Activated CD8-positive, alpha-beta memory T cell treated with anti-CD3 and anti-CD28 coated beads for 48 hours (primary cell): Measurements from ENCODE around the gene EMX2.
"Not testable (repeated sequence)": the region's sequence is repeated elsewhere in the genome, so short reads cannot be mapped to it uniquely, and the experiment has no call there.

Experiments used
- DNase-seq, 3 experiments: peaks; one replicate each; pipeline ENCODE4 v3.0.0-alpha.2; 2020; ENCODE audit warnings: low read depth in 2 of 3, low spot score in 2 of 3

The EMX2 gene

DNA sequence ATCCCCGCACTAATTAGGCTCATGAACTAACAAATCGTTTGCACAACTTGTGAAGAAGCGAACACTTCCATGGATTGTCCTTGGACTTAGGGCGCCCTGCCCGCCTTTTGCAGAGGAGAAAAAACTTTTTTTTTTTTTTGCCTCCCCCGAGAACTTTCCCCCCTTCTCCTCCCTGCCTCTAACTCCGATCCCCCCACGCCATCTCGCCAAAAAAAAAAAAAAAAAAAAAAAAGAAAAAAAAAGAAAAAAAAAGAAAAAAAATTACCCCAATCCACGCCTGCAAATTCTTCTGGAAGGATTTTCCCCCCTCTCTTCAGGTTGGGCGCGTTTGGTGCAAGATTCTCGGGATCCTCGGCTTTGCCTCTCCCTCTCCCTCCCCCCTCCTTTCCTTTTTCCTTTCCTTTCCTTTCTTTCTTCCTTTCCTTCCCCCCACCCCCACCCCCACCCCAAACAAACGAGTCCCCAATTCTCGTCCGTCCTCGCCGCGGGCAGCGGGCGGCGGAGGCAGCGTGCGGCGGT lies at the start of gene EMX2:
EMX2 (plus strand) TSS at position 41 of the 519 bp plus-strand sequence. CDS start 522 bp downstream, outside the sequence.
- no peak for DNase-seq

DNA sequence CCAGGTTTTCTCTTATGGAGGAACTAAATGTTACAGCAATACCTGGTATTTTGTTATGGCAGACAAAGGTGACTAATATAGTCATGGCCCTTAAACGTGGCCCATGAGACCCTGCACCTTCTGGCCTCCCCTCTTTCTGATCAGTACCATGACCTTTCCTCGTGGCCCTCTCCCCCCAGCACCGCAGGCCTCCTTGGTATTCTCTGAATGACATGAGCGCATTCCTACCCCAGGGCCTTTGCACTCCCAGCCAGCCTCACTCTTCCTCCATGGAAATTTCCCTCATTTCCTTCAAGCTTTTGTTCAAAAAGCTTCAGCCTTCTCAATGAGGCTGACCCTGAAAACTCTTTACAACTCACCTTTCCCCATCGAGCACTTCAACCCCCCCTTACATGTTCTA lies 46.5 kb upstream of the EMX2 start:
- no peak for DNase-seq

DNA sequence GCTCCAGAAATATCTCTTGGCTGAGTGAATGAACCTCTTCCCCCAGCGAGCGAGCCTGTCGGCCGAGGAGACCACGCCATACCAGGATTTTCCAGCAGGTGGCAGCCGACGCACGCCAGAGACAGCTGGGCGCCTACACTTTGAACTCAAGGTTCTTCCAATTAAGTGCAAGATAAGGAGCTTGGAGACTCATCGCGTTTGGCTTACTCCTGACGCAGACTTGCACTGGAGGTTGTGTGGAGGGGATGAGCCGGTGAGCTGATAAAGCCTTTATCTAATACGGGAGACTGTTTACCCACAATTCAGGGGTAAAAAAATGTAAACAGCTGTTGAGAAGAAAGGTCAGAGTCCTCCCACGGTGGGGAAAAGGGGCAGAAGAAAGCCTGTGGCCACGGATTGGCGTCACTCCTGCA lies 45.9 kb upstream of the EMX2 start:
- DNase-seq: peak; percentile 31 to 59 (median 57)

DNA sequence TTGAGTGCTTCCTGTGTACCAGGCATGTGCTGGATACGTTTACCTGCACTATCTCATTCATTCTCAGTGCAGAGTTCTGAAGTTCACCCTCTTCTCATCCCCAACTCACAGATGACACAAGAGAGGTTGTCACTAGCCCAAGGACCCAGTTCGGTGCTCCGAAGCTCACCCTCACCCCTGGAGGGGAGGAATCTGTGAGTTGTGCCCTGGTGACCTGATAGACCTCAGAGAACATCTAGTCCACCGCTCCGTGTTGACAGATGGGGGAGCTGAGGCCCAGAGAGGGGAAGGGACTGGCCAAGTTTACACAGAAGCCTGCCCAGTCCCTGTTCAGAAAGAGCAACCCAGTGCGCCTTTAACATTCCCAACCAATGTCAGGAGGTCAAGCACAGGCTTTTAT lies 44.8 kb upstream of the EMX2 start:
- no peak for DNase-seq

DNA sequence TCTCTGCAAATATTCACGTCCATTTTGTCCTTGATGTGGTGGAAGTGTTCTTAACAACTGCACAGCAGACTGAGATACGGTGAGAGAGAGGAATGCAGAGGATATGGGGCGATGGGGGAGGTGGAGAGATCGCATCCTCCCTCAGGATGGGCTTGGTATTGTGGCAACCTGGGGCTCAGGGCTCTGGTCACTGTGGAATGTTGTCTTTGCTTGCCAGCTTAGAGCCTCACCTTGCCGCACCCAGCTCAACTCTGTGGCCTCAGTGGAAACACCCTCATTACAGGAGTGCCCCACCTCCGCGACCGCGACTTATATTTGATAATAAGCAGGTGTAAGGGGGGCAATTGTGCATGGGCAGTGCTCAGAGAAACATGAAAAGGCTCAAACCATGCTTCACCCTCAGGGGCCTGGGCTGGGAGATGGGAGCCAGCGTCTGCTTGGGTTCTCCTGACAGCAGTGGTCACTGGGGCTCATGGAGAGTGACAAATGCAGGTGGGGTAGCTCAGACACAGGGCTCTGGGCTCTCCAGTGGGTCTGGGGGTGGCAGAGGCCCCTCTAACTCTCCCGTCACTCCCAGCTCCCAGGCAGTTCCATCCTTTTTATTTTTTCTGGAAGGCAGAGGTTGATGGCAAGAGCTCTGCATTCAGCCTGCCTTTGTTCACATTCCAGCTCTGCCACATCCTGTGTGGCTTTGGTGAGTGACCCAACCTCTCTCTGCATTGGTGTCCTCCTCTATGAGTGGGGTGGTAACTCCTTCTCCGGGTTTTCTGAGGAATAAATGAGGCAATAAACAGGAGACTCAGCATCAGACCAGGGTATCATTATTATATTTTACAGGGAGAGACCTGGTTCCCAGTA lies 43.1 kb upstream of the EMX2 start:
- DNase-seq: no peak

DNA sequence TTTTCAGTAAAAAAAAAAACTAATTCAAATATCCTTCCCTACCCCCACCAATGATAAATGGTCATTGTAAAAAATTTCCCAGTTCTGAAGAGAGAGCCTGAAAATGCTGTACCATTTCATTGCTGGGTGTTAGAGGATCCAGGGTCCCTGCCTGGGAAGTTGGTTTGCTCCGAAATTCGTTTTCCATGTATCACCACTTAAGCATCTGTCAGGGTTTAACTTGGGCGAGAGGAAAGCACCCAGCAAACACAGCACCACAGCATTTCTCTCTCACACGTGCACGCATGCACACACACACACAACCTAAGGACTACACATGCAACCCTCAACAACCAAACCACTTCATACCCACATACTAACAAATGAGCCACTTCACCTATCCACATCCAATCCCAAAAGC lies 42.1 kb upstream of the EMX2 start:
- DNase-seq: no peak

DNA sequence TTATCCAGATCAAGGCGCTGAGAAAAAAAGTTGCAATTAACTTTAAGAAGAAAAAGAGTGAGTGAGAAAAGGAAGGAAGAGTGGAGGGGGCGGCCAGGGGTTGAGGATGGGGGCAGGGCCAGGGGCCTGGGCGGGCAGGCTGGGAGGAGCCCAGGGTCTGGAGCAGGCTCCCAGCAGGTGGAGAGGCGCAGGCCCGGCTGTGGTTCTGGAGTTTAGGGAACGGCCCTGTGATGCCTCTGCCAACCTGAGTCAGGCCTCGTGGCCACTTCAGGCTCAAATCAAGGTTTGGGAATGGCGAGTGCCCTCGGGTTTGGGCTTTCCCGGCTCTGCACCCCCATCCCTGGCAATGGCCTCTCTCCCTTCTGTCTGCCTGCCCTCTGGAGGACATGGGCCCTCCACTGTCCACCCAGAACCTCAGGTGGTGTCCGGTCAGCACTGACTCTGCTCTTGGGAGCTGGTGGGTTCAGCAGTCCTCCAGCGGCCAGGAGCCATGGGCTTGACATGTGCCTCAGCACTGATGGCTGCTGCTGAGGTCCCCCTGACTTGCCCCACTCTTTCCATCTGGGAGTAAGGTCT lies 41.0 kb upstream of the EMX2 start:
- no peak for DNase-seq

DNA sequence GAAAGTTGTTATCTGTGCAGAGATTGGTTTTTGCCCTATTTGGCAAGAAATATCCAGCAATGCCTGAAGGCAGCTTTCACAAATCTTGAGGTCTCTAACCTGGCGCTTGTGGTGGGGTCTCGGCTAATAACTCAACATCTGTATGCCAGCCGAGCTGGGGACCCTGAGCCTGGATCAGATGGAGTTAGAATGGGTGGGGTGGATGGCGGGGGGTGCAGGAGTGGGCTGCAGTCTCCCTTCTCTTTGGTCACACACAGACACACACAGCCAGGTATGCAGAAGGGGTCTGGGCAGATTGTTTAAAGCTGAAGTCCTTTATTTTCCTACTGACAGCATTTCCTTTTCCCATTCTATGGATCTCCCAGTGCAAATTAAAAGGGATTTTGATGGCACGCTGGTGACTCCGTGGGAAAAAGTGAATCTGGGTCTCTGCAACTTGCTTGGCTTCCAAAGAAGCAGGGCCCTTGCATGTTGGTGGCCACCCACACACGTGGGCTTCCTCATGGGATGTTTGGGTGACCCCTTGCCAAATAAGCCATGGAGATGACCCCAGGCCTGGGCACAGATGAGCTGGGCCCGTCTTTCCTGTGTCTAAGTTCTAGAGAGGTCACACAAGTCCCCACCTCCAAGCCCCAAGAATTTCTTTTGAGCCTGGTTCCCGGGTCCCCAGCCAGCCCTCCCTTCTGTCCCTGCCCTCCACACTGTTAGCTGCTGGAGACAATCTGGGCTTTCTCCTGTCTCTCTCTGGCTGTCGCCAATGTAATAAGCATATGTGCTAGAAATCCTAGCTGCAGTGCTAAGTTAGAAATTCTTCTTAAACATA lies 39.9 kb upstream of the EMX2 start:
- DNase-seq: no peak

DNA sequence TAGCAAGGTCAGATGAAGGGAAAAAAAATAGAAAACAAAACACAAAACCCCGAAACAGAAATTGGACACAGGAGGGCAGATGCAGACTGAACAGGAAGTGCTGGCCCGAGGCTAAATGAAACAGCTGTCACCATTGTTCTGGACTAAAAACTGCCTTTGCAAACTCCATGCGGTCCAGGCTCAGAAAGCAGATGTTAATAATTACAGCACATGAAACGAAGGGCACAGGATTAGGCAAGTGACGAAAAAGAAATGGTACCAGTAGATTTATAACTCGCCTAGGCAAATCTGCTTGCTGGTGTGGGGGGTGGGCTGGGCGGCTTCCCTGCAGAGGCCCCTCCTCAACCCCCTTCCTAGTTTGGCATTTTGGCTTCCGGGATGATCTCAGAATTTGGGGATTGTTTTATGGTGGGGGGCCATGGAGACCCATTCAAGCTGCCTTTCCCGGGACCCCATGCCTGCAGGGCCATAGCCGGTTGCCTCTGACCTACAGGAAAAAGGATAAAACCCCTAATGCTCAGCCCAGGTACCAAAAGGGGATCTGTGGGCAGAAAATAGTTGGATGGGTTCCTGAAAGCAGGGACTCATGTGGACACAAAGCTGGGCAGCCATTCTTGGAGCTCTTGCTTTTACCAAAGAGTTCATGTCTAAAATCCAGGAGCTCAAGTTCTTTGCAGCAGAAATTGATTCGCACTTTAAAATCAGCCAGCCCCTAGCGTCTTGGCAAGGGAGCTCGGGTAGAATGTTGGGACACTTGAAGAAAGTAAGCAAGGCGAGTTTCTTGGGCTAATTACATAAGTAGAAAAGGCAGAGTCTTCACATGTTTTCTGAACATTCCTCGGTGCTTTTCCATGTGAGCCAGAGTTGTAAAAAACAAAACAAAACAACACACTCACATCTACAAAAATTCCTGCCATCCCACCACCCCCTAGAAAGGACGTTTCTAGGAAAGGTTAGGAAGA lies 39.0 kb upstream of the EMX2 start:
- DNase-seq: no peak

DNA sequence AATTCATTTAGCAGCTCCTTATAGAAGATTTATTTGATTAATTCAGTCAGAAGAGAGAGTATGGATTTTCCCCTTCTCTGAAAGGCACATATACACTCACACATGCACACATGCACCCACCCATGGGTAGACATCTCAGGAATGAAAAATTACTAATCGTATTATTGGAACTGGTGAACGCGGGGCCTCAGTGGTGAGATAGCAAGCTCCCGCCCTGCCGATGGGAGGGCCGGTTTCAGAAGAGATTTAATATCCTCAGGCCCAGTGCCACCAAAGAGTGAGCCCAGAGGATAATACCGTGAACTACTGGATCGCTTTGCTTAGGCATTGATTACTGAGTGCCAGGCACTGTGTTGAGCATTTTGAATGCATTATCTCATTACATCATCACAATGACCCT lies 38.0 kb upstream of the EMX2 start:
- no peak for DNase-seq

DNA sequence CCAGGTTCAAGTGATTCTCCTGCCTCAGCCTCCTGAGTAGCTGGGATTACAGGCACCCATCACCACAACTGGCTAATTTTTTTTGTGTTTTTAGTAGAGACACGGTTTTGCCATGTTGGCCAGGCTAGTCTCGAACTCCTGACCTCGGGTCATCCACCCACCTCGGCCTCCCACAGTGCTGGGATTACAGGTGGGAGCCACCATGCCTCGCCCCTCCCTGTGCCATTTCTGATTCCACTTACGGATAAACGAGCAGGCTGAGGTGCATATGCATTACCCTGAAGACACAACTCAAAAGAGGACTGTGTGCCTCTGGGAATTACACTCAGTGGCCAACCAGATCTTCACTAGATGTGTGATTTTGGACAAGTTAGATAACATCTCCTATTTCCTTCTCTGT lies 35.5 kb upstream of the EMX2 start:
- not testable (repeated sequence) for DNase-seq

DNA sequence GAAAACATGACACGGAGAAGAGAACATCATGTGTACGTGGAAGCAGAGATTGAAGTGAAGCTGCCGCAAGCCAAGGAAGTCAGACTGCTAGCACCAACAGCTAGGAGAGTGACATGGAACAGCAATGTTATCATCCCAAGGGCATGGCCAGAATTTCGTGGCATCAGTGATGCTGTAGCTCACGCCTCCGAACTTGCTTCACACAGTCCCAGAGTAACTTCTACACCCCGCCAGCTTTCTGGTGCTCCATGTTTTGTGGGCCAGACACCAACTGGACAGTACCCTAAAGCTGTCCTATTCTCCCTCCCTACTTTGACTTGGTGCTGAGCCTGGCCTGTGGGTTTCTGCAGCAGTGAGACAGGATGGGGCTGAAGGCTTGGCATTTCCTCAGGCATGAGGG lies 33.0 kb upstream of the EMX2 start:
- no peak for DNase-seq

DNA sequence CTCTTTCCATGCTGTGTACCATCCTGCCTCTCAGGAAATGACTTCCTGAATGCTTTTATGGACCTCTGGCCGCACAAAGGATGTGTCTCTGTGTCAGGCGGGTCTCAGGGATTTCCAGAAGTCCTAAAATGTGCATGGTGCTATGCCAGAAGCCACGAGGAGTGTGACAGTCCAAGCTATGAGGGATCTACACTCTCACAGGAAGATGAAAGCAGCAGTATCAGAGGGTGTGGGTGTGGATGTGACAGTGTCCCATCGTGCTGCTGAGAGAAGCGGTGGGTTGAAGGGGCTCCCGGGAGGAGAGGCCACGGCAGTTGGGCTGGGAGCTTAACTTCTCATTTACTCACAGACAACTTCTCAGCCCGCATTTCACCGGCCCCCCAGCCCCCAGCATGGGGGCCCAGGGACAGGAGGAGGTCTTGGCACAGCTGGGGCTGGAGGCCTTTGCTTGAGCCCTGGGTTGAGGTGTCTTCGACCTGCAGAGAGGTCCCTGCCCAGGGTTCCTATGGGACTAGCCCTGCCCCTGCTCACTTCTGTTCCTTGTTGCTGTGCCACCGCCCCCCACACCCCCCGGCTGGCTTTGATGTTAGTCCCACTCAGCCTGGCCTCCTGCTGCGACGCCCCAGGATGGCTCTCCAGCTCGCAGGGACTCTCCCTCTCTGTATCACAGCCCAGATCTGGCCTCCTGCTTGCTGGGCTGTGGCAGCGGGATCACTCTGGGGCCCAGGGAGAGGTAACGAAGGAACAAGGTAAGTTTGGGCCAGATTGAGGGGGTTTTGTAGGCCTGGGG lies 30.8 kb upstream of the EMX2 start:
- no peak for DNase-seq

DNA sequence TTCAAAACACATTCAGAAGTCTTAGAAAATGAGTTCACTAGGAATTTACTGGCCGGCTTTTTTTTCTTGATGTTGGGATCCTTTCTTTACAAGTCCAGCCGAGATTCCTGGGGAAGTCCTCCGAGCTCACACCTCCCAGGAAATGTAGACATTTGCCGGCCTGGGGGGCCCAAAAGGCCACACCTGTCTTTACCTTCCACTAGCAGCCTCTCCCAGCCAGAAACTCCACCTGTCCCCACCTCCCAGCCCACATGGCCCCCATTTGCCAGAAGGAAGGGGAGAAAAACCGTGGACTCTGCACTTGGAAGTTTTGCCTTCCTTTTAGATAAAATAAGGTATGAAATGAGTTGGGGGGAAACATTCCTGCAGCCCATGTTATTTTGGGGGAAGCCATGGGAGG lies 27.6 kb upstream of the EMX2 start:
- DNase-seq: no peak

DNA sequence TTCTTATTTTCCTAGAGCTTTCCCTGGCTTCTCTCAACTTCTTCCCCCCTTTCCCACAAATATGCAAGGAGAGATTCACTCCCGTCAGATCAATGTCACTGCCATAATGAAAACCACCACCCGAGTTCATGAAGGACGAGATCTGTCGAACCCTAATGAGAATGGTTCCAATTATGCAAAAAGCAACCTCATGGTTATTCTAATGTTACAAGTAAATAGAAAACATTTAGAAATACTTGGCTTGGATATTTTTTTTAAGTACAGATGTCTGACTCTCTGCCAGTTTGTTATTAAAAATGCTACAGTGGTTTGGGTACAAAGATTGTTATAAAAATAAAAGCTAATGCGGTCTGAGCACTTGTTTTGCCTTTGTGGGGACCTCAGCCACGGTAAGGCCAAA lies 25.9 kb upstream of the EMX2 start:
- no peak for DNase-seq

DNA sequence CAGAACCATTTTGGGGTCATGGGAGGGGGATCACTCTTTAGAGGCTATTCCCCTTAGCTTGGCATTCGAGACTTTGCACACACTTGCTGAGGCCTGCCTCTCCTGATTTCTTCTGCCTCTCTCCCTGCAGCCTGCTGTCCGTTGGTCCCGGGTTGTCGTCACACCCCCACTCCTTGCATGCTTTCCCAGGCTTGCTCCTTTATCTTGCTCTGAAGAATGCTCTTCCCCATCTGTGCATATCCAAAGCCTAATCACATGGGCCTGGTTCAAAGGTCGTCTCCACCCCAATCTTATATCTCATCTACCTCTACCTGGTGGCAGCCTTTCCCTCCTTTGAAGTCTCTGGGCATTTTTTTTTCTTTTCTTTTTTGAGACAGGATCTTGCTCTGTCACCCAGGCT lies 24.3 kb upstream of the EMX2 start:
- no peak for DNase-seq

DNA sequence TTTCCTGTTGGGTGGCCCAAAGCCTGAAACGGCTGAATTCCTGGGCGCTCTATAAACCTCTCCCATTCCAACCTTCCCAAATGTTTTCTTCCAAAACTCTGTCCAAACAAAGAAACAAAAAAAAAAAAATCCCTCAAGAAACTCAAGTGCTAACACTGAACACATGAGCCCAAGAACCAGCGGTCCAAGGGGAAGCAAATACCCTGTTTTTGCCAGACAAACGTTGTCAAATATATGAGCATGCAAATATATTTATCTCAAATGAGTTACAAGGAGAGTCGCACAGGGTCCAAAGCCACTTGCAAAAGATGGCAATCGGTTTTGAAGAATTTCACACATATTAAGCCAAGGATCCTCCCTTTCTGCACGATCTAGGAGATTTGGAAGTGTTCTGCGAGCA lies 23.3 kb upstream of the EMX2 start:
- DNase-seq: no peak

DNA sequence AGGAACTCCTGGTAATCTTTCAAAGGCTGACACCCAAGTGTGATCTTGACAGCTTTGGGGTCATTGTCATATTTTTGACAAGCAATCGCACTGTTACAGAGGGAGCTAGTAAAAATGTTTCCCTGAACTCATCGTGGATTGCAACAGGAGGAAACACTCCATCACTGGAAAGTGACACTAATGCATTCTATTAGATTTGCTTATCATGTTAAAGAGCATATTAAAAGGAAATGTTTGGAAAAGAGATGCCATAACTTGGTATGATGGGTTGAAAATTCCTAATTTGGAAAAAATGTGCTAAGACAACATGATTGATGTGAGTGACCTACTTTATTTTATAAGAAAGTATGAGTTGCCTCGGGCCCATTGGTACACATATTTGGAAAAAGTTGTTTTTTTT lies 22.7 kb upstream of the EMX2 start:
- no peak for DNase-seq

DNA sequence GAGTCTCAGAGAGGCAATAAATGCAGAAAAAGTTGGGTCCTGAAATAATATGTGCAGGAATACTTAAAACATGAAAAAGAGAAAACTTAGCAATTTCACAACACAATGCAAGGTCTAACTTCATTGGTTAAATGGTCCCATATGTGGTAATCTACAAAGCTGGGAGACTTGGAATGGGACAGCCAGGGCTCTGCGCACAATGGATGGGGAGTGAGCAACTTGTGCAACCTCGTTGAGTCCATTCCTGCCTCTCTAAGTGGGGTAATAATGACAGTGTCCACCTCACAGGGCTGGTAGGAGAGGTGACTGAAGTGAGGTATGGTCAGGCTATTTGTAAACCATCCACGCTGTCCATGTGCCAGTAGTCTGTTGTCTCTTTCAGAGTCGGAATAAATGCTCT lies 11.8 kb upstream of the EMX2 start:
- no peak for DNase-seq
